ENCODE results near the gene CAMK4. TPM values are rescaled to one million over a fixed set of nuclear protein-coding genes. Genes with fewer than 3 reads are reported as not detected.
A peak's percentile ranks its signal among the peaks of the same experiment; 100 is the strongest.

Gene CAMK4
- total and polyA plus RNA-seq, 2 donors (not counting 3 experiments of a cell fraction or from before 2014, with no cell fraction given), result 2.2 to 5.4 TPM

GRCh38 chr5:111494355-111494999 lies 270.3 kb downstream of the CAMK4 start:
- no peaks in the 10 kb centered on the region for H3K9me1 ChIP-seq (replicated peaks; ENCODE audit: control insufficient read depth, extremely low read depth, insufficient read depth, low read length)
- H3K79me2 ChIP-seq (ENCODE audit: control insufficient read depth, insufficient read depth, low read length), result peaks cover 9% of the 10 kb centered on the region
- FAIRE-seq (no peak), DNase-seq (ENCODE audit: low read depth, low spot score) (peak; percentile 25)
- H3K4me2 ChIP-seq (ENCODE audit: insufficient read depth, low read length), result no peak overlapping the region
- peaks cover 2 to 32% of the 10 kb centered on the region in 2 experiments for H3K36me3 ChIP-seq (ENCODE audit: control insufficient read depth in 2 of 2, extremely low read depth in 1 of 2, insufficient read depth in 2 of 2, low read length in 2 of 2)
- no peaks in the 10 kb centered on the region for H4K20me1 ChIP-seq (replicated peaks; ENCODE audit: control insufficient read depth, extremely low read depth, insufficient read depth, low read length)
- H3K9ac ChIP-seq (replicated peaks; ENCODE audit: extremely low read depth, insufficient read depth, low read length), result no peak overlapping the region
- POLR2A ChIA-PET, result no interaction called here
- H2AFZ ChIP-seq (ENCODE audit: low read depth, low read length), result no peak overlapping the region
- TF ChIP-seq FOS (IDR thresholded peaks at IDR 0.05; ENCODE audit: borderline replicate concordance, insufficient read depth, low read length), result no peak
- no peak for TF ChIP-seq CTCF (IDR thresholded peaks at IDR 0.05; ENCODE audit: extremely low read depth in 1 of 2, insufficient read depth in 1 of 2, low read depth in 1 of 2, low read length in 2 of 2)
- no peak for TF ChIP-seq EZH2 (IDR thresholded peaks at IDR 0.05; ENCODE audit: borderline replicate concordance, low read depth, low read length, severe bottlenecking)
- TF ChIP-seq POLR2A (IDR thresholded peaks at IDR 0.05; ENCODE audit: low read depth, low read length), result no peak
- no peak for TF ChIP-seq POLR2AphosphoS5 (IDR thresholded peaks at IDR 0.05; ENCODE audit: insufficient read depth, low read depth, low read length)
- no peak for TF ChIP-seq GATA2 (IDR thresholded peaks at IDR 0.05; ENCODE audit: insufficient read depth, insufficient read length, low read depth, low read length)
- no peak for TF ChIP-seq JUN (IDR thresholded peaks at IDR 0.05; ENCODE audit: borderline replicate concordance, insufficient read depth, insufficient read length, low read depth)
- TF ChIP-seq MAX (IDR thresholded peaks at IDR 0.05; ENCODE audit: insufficient read depth, insufficient read length), result no peak
- TF ChIP-seq MYC (IDR thresholded peaks at IDR 0.05; ENCODE audit: low read depth, low read length), result no peak
- H3K4me1 ChIP-seq (ENCODE audit: control insufficient read depth, extremely low read depth, insufficient read depth, low read length), result no peaks in the 10 kb centered on the region
- CTCF ChIA-PET, result interaction anchor here (1.5 kb wide), 1 partner anchor 37 kb away, joined by 6 read pairs; no protein-coding TSS in a partner anchor
- BruUV-seq (replicated peaks), result no TSS peak
- H3K27me3 ChIP-seq (ENCODE audit: control insufficient read depth in 2 of 2, insufficient read depth in 2 of 2, low read length in 2 of 2), result no peaks in the 10 kb centered on the region
- peak overlapping the region; percentile 18 for H3K27ac ChIP-seq (ENCODE audit: insufficient read depth, low read depth, low read length)
- dilution Hi-C loops (cut with MboI; ENCODE audit: extremely low pct_ligation_motif_present, low sequenced_read_pairs) (no loop called here), intact Hi-C loops (cut with micrococcal nuclease) (no loop called here)
- no peaks in the 10 kb centered on the region for H3K9me3 ChIP-seq (replicated peaks; ENCODE audit: control insufficient read depth, insufficient read depth, low read length)
- H3K4me3 ChIP-seq (replicated peaks in 1 of 3; ENCODE audit: insufficient read depth in 1 of 3, low read depth in 1 of 3, low read length in 3 of 3), result no peak overlapping the region
